ENCODE data around the gene CIAO2B. TPM values are rescaled to one million over a fixed set of nuclear protein-coding genes. Genes with fewer than 3 reads are reported as not detected.

CIAO2B gene
- total RNA-seq, 1 donor from 2014 or later: 80.5 TPM

DNA sequence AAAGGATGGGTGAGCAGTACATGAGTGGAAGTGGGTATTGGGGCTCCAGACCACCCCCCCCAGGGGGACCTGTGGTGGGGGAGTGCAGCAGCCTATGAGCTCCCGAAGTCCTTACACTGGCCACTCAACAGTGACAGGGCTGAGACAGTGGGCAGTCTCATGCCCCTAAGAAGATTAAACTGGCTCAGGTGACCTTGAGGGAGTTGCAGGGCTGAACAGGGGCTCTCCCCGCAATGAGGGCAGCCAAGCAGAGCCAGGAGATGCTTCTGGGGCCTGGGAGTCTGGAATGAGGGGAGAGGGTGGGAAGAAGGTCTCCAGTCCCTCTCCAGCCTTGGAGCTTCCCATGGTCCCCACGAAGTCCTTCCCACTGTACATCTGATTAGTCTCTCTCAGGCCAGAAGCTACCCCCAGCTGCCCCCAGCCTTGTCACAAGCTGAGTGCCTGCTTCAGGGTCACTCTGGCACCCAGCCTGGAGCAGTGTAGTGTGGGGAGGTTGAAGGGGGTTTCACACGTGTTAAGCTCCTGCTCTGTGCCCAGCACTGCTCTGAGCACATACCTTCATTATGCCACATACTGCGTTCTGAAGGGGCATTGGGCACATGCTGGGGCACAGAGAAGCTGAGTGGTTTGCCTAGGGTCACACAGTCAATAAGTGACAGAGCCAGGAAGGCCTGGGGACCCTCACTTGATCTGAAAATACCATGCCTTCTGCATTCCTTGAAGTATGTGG is 14.5 kb downstream of the CIAO2B start:
- DNase-seq: no peak

DNA sequence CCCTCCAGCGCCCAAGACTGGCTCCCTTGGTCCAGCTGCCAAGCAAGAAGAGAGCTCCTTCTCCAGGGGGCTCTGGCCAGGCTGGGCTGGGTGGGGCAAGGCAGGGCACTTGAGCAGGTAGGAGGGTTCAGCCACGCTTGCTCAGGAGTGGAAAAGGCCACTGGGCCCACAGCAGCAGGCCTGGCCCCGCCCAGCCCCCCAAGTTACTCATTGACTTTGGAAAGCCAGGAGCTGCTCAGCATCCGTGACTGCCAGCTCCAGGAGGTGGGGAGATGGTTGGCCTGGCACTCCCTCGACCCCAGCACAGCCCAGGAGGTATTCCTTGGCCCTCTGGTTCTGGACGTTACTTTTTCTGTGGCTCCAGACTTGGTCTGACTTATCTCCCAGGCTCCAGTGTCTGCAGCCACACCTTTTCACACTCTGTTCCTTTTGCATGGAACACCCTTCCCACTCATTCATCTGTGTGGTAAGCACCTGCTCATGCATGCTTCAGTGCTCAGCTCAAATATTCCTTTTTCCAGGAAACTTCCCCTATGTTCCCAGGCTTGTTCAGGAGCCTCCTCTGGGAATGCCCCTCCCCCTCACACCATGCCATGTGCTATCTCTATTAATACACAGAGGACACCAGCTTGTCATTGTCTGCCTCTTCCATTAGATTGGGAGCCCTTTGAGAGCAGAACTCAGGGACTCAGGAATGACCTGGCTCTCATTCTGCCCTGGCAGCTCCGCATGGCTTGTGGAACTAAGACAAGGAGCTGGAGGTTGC is 15.2 kb downstream of the CIAO2B start, which contains the start of gene CDH16:
CDH16 (minus strand) TSS at position 83 of the 766 bp plus-strand sequence. CDS start 820 bp downstream, outside the sequence.
- DNase-seq: no peak

DNA sequence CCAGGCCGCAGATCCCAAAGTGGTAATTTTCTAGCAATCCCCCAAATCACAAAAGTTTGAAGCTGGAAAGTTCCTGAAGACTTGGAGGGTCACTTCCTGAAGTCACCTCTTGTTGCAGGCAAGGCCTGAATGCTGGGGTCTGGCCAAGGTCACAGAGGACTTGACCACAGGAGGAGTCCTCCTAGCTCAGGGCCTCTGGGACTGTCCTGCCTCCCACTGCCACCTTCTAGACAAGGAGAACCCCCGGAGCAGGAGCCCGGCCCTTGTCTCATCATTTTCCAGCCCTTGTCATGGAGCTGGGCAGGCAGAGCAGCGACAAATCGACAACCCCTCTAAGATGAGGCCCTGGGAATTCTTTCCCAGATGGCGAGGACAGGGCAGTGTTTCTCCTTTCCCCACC is 15.8 kb downstream of the CIAO2B start:
- no peak for DNase-seq

DNA sequence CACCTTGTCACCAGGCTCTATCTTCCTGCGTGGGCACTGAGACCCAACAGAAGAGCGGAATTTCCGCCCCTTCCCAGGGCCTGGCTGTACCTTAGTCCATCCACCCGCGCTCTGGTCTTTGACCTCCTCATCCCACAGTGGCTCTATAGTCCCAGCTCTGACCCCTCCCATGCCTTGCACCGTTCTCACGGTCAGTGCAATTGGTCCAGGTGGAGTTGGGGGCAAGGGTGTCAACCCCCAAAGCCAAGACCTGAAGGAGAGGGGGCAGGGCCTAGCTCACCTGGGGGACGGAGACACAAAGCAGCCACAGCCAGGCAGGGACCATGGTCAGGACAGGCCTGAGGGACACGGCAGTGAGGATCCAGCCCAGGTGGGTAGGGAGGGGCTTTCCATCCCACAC is 16.5 kb downstream of the CIAO2B start:
- no peak for DNase-seq

DNA sequence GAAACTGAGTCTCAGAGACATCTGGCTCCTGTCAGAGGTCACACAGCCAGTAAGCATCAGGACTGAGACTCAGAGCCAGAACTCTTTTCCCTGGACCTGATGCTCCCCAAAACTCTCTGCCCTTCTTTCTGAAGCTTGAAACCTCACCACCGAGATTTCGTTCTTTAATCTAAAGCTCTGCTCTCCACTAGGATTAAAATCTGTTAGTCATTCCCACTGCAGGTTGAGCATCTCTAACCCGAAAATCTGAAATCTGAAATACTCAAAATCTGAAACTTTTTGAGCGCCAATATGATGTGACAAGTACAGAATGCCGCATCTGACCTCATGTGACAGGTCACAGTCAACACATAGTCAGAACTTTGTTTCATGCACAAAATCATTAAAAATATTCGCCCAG is 17.7 kb downstream of the CIAO2B start:
- DNase-seq: no peak

DNA sequence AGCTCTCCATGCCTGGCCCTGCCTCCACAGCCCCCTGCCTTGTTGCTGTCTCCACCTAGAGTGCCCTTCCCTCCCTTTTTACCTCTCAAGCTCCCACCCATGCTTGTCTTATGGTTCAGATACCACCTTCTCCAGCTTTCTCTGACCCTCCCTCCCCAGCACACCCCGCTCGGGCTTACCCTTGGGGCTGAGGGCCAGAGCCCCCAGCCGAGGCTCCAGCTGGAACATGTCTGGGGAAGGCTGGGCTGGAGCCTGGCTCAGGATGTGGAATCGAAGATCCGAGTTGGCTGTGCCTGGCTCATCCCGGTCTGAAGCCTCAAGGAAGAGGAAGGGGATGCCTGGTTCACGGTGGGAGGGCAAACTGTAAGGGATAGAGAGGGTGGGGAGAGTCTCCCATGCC is 19.2 kb downstream of the CIAO2B start:
- no peak for DNase-seq

DNA sequence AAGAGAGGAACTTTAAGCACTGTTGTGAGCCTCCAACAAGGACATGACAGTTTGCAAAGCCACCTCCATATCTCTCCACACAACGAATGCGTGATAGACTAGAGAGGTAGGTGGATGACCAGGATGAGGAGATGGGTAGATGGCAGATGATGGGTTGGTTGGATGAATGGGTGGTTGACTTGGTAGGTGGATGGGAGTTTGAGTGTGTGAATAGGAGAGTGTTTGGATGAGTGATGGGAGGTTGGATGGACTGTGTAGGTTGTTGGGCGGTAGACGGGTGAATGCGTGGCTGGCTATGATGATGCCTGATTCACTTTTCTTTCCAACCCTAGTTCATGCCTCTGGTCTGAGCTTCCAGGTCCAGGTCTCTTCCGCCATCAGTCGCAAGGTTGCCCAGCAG is 19.7 kb downstream of the CIAO2B start:
- no peak for DNase-seq

DNA sequence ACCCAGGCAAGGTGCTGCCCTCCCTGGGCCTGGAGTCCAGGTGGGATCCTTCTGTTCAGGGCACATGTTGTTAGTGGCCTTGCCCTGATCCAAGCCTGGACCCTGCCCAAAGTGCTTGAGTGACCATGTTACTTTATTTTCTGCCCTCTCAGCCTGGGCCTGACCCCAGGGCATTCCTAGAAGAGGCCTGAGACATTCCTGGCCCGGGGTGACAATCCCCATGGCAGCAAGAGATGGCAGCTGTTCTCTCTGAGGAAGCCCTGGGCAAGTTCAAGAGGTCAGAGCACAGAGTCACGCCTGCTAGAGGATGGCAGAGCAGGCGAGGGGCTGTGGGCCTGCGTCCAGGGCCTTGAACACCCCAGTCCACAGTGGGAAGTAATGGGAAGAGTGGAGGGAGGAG is 20.5 kb downstream of the CIAO2B start:
- DNase-seq: no peak

DNA sequence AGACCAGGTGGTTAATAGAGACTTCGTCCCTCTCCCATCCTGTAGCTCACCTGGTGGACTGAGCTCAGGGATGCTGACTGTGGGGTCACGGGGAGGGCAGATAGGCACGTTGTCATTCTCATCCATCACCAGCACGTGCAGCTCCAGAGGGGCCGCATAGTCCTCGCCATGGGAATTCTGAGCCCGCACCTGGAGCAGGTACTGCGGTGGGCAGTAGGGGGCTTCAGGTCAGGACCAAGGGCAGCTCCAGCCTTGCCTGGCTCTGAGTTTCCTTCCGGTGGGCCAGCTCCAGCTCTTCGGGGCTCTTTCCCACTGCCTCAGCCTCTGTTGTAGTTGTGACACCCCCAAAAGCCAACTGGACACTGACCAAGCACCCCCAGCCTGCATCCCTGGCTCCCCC is 21.1 kb downstream of the CIAO2B start:
- DNase-seq: no peak

DNA sequence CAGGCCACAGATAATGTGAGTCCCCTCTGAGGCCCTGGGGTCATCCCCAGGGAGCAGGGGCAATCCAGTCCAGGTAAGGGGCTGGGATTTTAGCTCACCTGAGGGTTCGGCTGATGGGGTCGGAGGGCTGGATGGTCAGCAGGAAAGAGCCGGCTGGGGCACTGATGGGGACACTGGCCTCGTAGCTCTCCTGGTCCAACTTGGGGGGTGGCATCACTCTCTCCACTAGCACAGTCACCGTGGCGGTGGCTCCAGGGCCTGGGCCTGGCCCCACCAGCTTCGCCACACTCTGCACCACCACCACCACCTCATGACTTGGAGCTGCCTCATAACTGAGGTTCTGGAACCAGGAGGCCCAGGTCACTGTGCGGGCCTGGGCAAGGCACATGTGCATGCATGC is 22.4 kb downstream of the CIAO2B start:
- no peak for DNase-seq

DNA sequence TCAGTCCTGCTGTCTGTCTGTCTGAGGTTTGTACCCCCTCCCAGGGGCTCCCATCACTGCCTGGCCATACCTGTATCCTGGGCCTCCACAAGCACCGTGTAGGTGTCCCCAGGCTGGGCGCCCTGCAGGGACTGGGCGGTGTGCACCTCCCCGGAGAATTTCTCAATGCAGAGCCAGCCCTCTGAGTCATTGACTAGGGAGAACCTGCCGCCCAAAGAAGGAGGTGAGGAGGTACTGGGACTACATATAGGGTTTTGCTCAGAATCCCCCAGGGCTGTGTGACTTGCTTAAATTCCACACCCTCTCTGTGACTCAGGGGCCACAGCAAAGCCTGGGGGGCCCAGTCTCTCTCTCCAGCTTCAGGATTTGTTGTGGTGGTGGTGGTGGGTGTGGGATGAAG is 23.1 kb downstream of the CIAO2B start:
- DNase-seq: no peak

DNA sequence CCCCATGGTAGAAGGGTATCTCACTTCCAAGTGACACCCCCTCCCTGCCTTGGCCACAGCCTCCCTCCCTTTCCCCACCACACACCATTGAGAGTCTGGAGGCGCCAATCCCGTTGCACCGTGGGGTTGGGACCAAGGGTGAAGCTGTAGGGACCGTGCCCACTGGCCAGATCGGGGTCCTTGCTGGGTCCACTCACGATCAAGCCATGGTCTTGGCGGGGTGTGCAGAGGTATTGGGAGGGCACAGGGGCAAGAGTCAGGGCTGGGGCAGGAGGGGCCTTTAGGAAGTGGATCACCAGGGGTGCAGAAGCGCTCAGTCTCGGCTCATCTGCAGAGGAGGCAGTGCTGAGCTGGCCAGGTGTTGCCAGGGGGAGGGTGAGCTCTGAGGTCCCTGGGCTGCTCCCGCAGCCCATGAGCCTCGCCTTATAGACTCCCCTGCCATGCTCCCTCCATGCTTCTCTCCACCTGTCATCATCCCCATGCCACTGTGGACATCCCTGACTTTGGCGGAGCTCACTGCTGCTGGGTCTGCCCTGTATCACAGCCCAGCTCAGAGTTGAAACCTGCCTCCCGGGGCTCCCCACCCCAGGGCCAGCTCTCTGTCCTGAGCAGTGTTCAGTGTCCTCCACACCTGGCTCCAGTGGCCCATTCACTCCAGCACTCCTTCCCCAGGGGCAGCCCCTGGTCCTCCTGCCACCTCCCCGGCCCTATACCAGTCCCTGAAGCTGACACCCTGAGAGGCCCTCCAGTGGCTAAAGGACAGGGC is 23.8 kb downstream of the CIAO2B start:
- DNase-seq: no peak

DNA sequence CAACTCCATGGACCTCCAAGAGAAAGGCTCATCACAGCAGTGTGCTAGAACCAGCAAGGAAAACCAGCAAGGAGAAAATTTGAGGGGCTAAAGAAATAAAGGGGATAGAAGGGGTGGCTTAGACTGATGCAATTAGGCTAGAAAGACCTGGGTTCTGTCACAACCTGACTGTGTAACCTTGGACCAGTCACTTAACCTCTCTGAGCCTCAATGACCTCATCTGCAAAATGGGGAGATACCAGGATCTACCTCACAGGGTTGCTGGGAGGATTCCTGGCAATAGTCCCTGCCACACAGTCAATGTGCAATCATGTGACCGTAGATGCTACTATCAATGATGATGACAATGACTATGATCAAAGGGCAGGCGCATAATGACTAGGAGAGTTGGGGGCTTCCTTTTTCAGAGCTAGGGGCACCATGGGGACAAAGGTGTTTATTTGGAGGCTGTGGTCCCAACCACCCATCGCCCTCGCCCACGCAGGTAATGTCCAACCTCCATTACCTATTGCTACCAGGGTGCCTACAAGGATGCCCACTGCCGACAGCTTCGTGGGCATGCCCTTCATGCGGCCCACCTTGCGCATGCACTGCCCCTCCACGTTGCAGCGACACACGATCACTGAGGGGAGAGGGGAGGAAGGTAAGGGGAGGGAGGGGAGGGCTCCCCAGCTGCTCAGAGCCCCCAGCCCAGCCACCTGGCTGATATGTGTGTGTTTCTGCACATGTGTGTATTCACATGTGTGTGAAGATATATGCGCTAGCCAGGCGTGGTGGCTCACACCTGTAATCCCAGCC is 25.2 kb downstream of the CIAO2B start:
- DNase-seq: no peak

DNA sequence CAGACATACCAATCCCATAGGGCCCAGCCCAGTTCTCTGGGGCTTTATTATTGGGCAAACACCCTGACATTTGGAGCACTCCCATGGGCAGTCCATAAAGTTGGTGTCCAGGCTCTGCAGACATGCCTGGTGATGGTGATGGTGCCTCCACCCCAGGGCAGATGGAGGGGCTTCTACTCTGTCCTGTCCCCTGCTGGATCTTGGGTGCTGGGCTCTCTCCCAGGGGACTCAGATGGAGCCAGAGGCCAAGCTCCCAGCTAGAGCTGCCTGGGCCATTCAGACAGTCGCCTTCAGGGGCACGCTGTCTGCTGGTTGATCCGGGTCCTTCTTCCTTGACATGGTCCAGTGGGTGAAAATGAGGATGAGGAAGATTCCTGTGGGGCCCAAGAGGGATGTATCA is 26.1 kb downstream of the CIAO2B start:
- DNase-seq: no peak

DNA sequence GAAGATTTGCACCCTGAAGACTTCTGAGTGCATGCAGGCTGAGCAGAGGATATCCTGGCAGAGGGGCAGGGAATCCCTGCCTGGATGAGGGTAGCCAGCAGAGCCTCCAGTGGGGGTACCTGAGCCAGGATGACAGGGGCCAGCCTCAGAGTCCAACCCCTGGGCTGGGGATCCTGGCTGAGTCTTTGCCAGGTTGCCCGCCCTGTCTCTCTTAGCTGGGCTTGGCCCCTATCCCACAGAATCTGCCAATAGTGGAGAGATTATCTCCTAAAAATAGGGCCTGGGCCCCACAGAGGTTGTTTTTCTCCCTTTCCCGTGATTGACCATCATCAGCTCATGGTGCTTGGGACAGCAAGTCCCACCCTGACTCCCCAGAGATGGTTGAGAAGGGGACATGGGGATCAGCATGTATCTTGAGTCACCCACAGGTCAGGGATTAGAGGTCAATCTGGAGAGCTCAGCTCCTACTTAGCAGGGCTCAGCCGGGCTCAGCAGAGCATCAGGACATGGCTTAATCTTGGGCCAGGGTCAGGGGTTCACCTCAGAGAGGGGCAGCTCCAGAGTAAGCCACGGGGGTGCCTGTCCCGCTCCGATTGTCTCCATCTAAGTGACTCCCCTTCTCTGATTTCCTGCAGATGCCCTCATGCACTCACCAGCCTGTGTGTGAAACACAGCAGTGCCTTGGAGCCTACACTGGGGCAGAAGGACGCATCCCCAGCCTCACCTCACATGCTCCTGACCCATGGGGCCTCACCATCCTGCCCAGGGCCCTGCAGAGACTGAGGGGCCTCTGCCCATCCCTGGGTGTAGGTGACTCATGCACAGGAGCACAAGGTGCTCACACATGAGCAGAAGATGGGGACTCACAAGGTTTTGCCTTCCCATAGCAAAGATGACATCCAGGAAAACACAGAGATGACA is 27.0 kb downstream of the CIAO2B start:
- DNase-seq: no peak

DNA sequence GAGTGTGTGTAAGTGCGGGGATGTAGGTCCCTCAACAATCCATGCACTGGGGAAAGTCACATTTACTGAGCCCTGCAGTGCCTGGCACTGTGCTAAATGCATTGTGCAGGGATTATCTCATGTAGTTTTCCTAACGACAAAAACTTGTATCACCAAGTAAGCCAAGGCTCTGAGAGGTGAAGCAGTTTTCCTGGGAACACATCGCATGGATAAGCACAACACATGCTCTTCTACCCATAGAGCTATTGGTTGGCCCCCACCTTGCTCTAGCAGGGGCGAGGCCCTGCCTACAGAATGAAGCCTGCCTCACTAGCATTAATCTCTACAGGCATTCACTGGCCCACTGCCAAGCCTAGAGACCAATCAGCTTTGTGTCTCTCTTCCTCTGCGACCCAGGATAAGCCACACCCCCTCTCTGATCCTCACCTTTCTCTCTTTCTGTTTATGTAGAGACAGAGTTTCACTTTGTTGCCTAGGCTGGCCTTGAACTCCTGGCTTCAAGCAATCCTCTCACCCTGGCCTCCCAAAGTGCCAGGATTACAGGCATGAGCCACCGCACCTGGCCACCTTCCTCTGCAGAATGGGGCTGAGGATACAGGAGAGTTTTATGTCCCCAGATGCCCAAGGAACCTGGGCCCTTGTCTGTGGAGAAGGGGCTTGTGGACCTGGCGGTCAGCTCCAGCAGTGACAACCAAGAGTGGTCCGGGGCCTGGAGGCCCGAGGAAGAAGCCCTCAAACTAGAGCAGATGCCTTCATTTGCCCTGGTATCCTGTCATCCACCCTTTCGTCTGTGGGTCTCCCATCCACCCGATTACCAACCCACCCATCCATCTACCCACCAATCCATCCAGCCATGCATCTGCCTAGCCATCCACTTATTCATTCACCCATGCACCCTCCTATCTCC is 28.3 kb downstream of the CIAO2B start:
- DNase-seq: no peak

DNA sequence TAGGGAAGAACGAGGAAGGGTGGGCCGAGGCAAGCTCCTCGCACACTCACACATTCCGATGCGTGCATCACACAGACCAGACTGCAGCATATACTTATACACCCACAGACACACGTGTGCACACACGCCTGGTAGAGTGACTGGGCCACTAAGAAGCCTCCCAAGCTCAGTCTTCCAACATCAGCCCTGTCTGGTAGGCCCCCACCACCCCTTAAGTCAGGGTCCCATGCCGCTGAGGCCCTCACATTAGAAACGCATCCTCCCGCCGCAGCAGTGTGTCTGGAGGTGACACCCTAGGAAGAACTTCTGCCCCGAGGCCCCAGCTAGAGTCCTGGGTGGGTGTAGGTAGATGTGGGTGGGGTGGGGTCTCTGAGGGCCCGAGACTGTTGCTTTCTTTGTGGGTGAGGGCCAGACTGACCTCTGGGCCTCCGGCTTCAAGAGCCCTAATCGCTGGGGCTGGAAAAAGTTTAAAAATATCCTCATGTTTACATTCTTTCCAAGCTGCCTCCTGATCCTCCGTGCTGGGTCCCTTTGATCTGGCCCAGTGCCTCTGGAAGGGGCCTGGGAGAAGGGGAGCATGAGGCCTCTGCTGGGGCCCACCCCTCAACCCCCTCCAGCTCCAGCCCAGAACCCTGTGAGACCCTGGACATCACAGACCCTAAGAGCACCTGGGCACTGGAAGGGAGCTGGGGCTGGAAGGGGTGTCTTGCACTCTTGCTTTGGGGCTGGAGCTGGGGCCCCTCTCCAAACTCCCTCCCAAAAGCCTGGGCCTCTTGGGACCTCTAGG is 29.2 kb downstream of the CIAO2B start:
- DNase-seq: no peak

DNA sequence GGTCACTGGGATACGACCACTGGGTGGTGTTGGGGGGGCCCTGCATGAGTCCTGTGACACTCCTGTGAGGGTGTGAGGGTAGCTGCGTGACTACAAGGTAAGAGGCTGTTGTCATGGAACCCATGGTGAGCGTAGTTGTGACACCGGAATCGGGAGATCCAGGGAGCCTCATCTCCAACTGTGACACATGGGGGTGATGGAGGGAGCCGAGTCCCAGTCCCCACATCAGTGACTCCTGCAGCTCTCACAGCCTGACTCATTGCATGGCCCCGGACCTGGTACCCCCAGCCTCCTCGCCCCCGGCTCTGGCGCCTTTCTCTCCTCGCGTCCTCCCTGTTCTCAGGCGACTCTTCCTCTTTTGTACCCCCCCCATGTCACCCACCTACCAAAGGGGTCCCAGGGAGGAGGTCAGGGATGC is 29.8 kb downstream of the CIAO2B start:
- DNase-seq: no peak
